ENCODE results near the gene RICTOR.
A peak's percentile ranks its signal among the peaks of the same experiment; 100 is the strongest.
"Not testable (repeated sequence)": the region's sequence is repeated elsewhere in the genome, so short reads cannot be mapped to it uniquely, and the experiment has no call there.

RICTOR gene

DNA sequence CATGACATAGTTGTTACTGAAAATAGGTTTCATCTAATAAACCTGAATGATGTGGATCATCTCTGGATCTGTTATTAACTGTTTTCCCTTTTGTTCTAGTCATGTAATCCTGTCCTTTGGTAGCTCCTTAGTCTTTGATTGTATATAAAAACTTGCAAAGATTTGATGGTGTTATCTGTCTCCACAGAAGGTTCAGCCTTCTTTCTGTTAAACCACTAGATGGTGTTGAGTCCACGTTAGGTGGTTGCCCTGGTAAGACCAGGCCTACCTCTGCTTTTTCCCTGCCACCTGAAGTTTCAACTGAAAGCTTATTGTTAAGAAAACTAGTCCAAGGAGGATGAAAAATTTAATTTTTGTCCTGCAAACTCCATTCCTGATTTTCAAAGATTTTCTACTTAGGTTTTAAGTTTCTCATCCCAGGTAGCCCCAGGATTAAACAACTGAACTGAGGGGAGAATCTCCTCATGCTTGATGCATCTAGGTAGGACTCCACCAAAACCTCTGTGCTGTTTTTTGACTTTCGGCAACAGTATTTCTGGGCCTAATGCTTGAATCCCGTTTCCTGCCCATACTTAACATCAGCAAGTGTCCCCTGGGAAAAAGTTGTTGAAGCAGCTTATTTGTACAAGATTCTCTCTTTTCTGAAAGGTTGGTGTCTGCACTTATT, 68.5 kb downstream of the RICTOR start:
- no peak for DNase-seq

- DNase-seq, result no peak
Observed at GRCh38 chr5:39001683-39002082, 72.5 kb downstream of the RICTOR start.

- DNase-seq, result no peak
Observed at GRCh38 chr5:38999037-38999436, 75.2 kb downstream of the RICTOR start.

GRCh38 chr5:38997591-38997990, 76.6 kb downstream of the RICTOR start:
- DNase-seq, result no peak

- no peak for DNase-seq
Observed at GRCh38 chr5:38996123-38996522, 78.1 kb downstream of the RICTOR start.

DNA sequence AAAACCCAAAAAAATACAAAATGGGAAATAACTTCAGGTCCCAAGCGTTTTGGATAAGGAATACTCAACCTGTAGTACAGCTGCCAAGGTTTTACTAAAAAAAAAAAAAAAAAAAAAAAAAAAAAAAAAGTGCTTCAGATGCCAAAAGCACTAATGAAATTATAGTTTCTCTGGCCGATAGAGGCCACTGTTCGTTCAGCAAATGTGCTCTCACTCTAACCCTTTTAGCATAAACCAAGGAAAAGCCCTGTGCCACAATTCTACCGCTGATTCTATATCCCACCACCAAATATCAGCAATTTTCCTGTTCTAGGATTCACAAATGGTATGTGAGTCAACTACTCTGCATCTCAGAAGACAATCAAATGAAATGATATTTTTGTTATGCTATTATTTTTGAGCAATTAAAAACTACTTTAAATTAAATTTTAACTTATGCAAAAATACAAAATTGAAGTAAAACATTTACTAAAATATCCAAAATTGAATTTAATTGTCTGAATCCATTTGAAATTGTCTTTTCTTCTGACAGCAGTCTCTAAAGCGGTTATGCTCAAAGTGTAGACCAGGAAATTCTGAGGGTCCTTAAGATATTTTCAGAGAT, 79.8 kb downstream of the RICTOR start:
- DNase-seq, result peak; percentile 33

- DNase-seq, result not testable (repeated sequence)
Observed at GRCh38 chr5:38989974-38990719, 84.1 kb downstream of the RICTOR start.

DNA sequence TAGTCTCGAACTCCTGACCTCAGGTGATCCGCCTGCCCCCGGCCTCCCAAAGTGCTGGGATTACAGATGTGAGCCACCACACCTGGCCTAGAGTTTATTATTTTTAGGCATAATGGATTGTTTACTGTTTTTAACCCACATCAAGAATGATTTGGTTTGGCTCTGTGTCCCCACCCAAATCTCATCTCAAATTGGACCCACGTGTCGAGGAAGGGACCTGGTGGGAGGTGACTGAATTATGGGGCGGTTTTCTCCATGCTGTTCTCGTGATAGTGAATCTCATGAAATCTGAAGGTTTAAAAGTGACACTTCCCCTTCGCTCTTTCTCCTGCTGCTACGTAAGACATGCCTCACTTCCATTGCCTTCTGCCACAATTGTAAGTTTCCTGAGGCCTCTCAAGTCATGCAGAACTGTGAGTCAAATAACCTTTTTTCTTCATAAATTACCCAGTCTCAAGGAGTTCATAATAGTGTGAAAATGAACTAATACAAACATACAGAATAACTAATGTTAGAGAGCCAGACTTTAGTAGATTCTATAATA, 88.2 kb downstream of the RICTOR start:
- DNase-seq, result no peak

DNA sequence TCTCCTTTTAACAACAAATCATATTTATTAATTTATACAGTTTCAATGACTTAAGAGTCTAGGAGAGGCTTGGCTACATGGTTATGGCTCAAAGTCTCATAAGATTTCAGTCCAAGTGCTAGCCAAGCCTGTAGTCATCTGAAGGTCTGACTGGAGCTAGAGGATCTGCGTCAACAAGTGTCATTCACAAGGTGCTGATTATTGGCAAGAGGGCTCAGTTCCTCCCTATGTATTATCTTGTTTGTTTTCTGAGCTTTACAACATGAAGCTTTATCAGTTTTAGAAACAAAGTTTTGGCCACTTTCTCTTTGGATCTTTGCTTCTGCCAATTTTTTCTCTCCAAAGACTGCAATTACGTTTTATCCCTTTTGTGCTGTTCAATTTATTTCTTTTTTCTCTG, 94.7 kb downstream of the RICTOR start:
- DNase-seq, result no peak

- no peak for DNase-seq
Observed at GRCh38 chr5:38978036-38978435, 96.2 kb downstream of the RICTOR start.

DNA sequence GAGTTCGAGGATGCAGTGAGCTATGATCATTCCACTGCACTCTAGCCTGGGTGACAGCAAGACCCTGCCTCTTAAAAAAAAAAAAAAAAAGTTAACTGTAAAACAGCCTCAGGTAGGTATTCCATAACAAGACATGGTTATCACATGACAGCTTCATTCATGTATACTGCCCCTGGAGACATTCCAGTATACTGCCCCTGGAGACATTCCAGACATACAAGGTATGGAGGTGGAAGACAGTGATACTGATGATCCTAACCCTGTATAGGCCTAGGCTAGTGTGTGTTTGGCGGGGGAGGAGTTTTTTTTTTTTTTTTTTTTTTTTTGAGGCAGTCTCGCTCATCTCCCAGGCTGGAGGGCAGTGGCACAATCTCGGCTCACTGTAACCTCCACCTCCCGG, 105.5 kb downstream of the RICTOR start:
- DNase-seq, result no peak

GRCh38 chr5:38961691-38962090, 112.5 kb downstream of the RICTOR start:
- no peak for DNase-seq

GRCh38 chr5:38953426-38954012, 120.7 kb downstream of the RICTOR start:
- no peak for DNase-seq

GRCh38 chr5:38948501-38948900, 125.7 kb downstream of the RICTOR start:
- DNase-seq, result peak; percentile 0

DNA sequence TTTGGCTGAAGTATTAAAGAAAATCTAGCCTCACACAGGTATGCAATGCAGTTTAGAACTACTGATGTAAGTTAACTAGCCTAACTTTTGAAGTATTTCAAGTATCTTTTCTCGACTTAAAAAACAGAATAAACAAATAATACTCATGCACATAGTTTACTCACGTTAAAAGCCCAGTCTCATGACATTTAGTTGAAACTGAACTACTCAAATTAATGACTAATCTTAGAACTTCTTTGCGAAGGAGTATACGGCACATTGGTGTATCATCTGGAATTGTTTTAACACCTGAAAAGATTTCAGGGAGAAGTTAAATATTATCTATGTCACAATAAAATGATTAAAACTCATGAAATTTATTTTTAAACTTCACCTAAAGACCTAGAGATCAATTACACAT, 129.9 kb downstream of the RICTOR start:
- DNase-seq, result no peak

- DNase-seq, result no peak
Observed at GRCh38 chr5:38941912-38942311, 132.3 kb downstream of the RICTOR start.

DNA sequence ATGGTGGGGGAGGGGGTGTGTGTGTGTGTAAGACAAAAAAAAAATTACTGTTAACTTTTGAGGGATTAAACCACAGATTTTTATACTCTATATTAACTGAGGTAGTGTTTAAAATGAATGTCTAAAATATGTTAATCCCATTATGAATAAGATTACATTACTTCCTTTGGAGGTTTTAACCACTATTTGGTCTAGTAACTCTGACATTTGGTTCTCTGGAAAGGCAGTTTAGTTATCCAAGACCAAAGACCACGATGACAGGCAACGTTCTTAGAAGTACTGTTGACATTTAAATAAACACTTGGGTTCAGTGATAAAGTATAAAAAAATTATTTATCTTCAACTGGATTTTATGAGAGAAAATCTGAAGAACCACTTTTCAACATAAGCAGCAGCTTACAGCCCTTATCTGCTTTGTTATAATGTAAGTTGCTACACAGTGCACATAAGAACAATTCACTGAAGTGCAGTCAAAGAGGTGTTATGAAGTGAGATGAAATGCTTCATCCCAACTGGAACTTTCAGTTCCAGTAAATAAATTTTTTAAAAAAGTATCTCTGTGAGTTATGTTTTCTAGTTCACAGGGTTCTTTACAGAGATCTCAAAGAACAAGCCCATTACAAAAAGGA, 133.9 kb downstream of the RICTOR start:
- no peak for DNase-seq

- no peak for DNase-seq
Observed at GRCh38 chr5:38938973-38939372, 135.2 kb downstream of the RICTOR start.

GRCh38 chr5:38938424-38938823, 135.8 kb downstream of the RICTOR start:
- peak; percentile 25 for DNase-seq

DNA sequence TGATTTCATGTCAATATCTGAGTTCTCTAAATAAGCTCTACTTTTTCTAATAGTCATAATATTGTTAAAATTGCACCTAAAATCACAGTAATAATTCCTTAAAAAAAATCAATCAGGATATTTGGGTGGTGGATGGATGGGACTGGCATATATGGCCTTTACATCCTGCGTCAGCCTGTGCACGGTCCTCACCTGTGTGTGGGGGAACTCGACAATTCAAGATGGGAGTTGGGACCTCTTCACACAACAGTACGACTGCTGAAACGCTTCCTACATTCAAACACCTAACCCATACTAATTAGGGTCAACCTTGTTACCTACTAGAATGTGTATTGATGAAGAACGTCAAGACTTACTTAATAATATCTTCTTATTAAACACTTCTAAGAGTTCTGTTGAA, 137.9 kb downstream of the RICTOR start:
- DNase-seq, result no peak

- DNase-seq, result no peak
Observed at GRCh38 chr5:38935437-38935836, 138.8 kb downstream of the RICTOR start.

DNA sequence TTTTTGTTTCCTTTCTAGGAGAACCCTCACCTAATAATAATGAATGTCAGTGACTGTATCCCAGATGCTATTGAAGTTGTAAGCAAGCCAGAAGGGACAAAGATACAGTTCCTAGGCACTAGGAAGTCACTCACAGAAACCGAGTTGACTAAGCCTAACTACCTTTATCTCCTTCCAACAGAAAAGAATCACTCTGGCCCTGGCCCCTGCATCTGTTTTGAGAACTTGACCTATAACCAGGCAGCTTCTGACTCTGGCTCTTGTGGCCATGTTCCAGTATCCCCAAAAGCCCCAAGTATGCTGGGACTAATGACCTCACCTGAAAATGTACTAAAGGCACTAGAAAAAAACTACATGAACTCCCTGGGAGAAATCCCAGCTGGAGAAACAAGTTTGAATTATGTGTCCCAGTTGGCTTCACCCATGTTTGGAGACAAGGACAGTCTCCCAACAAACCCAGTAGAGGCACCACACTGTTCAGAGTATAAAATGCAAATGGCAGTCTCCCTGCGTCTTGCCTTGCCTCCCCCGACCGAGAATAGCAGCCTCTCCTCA, 141.3 kb downstream of the RICTOR start:
- DNase-seq, result no peak

DNA sequence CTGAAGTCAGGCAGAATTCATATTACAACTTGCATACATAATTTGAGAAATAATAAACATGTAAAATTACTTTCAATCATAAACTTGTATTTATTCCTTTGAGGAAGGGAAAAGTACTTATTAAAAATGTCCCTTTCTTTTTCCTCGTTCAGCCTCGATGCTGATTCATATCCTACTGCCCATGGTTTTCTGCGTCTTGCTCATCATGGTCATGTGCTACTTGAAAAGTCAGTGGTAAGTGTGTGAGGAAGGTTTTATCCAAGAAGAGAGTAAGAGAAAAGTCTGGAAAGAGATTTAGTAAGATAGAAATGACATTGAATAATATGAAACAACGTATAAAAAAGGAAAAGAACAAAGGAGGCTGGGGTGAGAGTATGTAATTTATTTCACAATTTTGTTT, 142.5 kb downstream of the RICTOR start:
- DNase-seq, result no peak

Data from amniotic stem cell (primary cell).